ENCODE measurements around the gene ABCC8.

DNA sequence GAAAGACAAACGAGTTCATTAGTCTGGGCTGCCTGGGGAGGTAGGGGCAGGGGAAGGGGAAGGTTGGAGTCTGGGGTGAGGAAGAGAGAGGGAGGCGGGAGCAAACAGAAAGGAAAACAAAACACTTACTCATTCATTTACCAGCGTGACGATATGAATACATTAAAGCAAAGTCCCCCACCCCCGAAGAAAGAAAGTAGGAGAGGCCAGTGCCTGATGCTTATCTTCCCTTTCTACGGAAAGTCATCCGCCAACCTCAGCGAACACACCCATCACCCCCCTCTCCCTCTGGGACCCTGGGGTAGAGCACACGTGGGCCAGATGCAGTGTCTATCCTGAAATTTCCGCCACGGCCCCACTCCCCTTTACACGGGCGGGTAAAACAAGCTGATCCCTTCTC is 13.7 kb downstream of the ABCC8 start:
- TF ChIP-seq POLR2AphosphoS5 (IDR thresholded peaks at IDR 0.05; ENCODE audit: low read depth, low read length), result no peak
- TF ChIP-seq POLR2A (IDR thresholded peaks at IDR 0.05; ENCODE audit: low read depth, low read length), result no peak
